ENCODE results near the gene HOXA4. TPM values are rescaled to one million over a fixed set of nuclear protein-coding genes. Genes with fewer than 3 reads are reported as not detected.

HOXA4 gene
- total RNA-seq, 1 experiment from 2014 or later: 0.57 TPM

DNA sequence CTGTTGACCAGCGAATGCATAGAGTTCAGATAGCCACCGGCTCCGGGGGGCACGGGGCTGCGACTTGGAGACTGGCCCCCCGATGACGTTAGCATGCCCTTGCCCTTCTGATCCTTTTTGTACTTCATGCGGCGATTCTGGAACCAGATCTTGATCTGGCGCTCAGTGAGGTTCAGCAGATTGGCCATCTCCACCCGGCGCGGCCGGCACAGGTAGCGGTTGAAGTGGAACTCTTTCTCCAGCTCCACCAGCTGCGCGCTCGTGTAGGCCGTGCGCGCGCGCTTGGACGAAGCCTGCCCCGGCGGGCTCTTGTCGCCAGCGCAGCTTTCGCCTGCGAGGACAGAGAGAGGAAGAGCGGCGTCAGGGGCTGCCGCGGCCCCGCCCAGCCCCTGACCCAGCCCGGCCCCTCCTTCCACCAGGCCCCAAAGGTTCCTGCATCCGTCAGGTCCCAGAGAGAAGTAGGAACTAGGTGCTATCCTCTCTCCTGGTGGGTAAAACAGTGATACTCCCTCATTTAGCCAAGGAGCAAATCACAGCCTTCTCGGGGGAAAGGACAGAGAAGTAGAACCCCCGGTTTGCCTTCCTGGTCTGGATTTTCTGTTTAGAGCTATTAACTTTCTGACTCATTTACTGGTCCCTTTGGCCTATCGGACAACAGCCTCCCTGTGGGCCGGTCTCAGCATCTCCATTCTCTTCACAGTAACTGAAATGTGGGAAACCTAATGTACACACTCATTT lies 22.0 kb downstream of the HOXA4 start:
- DNase-seq (ENCODE audit: extremely low read depth, low read depth): no peak

DNA sequence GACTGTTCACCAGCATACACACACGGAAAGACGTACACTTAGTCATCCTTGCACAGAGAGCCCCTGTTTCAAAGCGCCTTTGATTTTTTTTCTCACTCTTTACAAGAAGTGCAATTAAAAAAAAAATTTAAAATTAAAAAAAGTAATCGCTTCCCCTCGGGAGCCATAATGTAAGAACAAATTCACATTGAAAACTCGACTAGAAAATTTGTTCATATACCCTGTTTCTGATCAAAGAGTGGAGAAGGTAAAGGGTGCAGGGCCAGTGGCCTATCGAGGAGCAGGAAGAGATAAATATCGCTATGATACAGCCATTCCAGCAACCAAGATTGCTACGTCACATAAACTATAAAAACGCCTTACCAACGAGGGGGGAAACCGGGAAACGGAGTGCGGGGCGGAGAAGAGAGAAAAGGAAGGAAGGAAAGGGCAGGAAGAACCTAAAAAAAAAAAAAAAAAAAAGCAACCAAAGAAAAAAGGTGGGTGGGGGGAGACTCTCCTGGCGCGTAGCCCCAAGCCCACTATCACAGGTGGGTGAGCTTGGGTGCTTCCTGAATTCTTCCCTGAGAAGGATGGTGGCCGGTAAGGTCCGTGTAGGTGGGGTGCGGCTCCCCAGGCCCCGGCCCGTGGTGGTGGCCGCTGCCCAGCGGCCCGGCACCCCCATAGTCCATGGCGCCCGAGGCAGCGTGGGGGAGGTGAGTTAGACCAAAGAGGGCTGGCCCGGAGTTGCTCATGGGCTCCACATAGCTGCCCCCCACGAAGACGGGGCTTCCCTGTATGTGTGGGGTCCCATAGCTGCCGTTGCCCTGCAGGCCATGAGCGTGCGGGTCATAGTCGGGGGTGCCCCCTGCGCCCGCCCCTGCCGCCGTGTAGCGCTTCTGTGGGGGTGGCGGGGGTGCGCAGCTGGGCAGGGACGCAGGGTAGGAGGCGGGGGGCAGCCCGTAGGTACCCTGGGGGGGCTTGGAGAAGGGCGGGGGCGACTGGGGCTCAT lies 22.9 kb downstream of the HOXA4 start:
- no peak for DNase-seq (ENCODE audit: extremely low read depth, low read depth)

DNA sequence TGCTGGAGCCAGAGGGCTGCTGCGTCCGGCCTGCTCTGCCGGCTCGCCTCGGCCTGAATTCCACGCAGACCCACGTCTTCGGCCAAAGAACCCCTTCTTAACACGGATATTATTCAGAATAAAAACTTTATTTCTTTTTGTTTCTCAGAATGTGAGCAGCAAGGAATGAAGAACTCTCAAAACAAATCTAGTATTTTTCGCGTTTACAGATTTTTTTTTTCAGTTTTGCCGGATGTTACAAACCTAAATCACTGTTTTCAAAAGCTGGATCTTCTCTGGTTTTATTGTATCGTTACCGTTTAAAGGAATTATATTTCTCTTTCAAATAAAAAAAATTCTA lies 23.7 kb downstream of the HOXA4 start:
- no peak for DNase-seq (ENCODE audit: extremely low read depth, low read depth)

DNA sequence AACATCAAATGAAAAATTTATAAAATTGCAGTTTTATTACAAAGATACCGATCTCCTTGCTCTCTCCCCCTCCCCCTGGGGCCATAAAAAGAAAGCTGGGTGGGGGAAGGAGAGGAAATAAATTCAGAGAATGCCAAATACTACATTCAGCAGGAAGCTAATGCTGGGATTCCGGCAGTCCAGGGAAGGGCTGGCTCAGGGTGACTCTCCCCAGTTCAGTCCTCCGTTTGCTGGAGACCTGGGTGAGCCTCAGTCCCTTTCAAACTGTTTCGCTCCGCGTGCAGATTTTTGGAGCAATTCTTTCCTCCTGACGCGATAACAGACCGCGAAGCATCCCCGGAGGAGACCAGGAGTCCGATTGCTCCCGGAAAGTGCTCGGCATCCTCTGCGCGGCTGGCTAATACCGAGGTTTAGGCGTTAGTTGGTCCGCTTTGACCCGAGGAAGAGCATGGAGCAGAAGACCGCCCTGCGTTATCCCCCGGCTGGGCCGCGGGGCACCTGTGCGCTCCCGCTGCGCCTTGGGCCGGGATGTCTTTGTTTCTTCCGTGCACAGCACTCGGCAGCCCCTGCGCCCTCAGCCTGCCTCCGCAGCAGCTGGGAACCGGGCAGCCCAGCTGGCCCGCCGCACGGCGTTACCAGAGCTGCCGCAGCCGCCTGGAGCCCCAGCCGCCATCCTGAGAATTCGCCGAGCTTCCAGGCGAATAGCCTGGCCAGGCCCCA lies 24.2 kb downstream of the HOXA4 start:
- no peak for DNase-seq (ENCODE audit: extremely low read depth, low read depth)

DNA sequence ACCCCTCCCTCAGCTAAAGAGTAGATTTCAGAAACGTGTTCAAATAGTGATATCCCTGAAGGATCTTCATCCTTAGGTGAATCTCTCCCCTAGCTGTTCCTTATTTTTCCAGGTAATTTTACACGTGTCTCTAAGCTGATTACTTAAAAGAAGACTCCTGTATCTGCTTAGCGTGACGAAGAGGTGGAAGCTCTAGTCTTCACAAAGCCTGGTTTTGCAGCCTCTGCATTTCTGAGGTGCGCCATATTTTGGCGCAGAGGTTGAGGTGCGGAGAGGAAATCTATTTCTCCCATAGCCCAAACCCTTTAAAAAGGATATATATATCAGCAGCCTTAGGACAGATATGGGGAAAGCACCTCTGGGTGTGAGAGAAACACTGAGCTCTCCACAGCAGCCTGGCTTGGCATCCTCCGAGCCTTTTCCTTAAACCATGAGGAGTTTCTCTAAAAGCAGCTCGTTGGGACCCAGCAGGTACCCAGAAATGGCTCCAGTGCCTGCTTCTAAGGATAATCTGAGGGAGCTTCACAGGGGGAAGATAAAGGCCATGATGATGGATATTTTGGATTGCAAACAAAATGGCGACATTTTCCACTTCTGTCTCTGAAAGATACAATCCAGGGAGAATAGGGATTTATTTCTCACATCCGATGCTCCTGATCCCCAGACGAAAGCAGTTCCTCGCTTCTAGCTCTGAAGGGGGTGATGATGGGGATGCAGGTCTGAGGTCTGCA lies 25.1 kb downstream of the HOXA4 start:
- no peak for DNase-seq (ENCODE audit: extremely low read depth, low read depth)

DNA sequence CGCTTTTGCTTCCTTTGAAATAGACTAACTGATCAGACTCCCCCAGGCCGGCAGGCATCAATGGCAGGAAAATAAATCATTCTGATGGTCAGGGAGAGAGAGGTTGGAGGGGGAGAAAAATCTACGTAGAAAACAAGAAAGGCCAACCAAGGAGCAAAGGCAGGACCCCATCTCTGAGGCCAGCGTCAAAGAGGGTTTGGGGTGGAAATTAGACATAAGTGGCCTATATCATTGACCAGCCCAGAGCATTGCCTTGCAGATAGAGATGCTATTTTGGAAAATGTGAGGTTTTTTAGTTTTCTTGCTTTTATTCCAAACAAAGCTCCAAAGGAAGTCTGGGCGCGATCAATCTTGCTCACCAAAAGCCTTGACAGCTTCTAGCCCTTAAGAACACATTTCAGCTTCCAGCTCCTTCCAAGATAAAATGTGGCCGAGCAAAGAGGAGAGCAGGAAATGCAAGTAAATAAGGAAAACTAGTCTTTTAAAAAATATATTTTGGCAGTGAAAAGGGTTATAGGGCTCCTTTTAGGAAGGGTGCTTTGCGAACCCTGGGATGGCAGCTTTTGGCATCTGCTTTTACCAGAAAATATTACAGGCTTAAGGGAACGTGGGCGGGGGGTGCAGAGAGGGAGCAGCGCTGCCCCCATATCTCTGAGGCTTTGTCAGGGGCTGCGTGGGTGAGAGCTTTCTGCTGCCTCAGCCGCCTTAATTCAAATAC lies 26.1 kb downstream of the HOXA4 start:
- DNase-seq (ENCODE audit: extremely low read depth, low read depth): no peak

DNA sequence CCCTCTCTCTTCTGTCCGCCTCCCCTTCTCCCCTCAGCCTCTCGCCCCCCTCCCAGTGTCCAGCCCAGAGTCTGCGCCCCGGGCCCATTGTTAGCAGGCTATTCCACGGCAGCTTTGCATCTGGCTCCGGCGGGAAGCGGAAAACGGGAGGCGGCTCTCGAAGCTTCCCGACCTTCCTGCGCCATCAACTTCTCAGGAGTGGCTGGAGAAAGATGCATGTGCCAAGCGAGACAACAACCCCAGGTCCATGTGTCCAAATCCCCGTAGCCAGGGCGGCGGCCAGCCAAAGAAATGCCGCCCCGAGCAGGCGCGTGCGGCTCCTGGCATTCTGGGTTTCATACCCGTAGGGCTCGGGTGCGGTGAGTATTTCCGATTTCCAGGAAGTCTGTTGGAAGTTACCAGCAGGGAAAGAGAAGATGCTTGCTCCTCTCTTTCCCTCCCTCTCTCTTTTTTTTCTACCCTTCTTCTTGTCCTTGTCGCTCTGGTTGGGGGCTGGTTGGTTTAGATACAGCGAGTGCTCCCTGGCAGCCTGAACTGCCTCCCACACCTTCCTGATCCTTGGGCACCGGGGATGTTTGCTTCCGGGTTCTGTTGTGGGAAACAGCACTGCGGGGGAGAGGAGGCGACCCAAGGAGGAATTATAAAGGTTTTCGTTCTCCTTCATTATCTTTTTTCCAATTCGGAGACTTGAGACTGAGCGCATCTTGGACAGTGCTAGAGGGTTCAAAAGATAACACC lies 26.9 kb downstream of the HOXA4 start:
- no peak for DNase-seq (ENCODE audit: extremely low read depth, low read depth)

DNA sequence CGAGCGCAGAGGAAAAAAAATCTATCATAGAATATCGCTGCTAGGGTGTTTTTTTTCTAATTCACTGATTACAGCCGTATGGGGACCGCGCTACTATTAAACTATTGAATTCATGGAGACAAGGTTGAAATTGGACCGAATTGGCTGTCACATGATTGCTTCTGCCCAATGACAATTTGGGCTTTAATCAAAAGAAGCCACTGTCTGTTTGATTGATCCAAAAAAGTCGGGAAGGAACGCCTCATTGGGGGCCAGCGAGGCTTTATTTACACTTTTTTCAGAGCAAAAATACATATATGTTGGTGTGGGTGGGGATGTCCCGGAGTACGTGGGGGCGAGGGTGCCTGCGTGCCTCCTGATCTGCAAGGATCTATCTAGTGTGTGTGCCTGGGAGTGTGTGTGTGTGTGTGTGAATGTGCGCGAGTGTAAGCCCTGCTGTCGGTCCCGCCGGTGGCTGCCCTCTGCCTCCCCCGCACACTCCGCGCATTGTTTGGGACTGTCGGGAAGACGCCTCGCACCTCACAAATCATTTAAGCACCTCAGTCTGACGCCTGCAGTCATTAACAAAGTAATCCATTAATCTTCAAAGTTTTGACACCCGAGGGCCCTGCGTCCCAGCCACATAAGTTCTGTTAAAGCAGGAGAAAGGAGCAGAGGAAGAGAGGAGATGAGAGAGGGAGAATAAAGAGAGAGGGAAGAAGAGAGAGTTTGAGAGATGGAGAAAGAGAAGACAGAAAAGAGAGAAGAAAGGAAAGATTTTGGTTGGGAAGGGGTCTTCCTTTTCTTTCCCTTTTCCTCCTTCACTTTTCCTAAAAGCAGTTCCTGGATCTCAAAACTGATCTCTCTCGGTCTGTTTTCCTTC lies 27.7 kb downstream of the HOXA4 start, which contains the start of gene HOXA2:
HOXA2 (minus strand) TSS at position 103 of the 862 bp plus-strand sequence. CDS start 183 bp downstream, outside the sequence.
- DNase-seq (ENCODE audit: extremely low read depth, low read depth): no peak

DNA sequence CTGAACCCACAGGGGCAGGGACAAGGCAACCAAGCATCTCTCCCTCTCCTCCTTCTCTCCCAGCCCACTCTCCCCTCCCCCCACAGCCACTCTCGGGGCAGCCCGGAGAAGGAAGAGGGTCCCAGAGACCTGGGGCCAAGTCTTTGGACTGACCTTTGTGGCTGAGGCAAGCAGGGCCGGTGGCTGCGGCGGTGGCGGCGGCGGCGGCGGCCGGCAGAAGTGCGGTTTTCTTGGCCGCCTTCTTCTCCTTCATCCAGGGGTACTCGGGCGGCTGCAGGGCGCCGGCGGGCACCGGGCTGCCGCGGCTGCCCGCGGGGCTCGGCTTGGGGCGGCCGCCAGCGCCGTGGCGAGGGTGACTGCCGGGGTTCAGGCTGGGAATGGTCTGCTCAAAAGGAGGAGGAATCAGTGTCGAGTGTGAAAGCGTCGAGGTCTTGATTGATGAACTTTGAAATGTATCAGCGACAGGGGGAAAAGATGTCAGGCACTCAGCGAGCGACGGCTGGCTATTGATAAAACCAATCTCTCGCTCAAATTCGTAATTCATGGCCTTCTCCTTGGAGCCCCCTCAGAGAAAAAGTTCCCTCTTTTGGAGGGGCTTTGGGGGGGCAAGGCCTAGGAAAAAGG lies 28.5 kb downstream of the HOXA4 start:
- no peak for DNase-seq (ENCODE audit: extremely low read depth, low read depth)

DNA sequence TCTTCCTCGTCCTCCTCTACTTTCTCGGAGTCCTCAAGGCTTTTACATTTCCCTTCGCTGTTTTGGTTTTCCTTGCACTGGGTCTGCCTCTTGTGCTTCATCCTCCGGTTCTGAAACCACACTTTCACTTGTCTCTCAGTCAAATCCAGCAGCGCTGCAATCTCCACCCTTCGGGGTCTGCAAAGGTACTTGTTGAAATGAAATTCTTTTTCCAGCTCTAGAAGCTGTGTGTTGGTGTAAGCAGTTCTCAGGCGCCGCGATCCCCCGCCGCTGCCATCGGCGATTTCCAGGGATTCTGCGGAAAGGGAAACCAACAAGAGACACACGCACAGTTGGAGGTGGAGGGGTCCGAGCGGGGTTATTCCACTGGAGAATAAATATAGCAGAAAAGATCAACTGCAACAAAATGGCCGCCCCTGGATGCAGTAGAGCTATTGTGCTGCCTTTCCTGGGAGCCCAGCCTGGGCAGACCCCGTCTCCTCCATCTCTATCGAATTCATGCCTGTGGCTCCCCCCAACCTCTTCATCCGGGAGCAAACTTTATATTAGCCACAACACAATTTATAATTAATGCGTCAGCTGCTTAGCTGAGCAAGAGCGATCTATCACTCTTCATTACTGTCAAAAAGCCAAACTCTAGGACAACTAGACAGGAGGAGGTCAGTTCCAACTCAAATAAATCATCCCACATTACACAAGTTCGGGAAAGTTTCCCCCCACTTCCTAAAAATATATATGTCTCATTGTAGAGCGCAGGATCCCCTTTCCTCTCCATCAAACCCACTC lies 29.2 kb downstream of the HOXA4 start:
- DNase-seq (ENCODE audit: extremely low read depth, low read depth): no peak

DNA sequence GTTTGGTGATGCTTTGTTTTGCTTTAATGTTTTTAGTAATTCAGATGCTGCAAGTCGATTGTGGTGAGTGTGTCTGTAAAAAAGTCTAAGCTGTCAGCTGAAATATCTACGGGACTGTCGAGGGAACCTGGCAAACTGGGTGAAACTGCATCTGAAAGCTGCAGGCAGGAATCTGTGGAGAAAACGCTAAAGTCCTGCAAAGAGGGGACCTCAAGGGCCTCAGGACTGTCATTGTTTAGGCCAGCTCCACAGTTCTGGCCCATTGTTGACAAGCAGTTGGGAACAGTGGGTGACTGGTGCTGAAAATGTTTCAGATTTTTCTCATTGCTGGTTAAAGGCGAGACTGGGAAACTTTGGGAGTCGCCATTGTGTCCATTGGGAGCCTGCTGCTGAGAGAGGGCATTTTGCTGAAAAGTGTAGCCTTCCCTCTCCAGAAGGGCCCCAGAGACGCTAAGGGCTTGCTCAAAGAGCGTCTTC lies 29.8 kb downstream of the HOXA4 start:
- no peak for DNase-seq (ENCODE audit: extremely low read depth, low read depth)

DNA sequence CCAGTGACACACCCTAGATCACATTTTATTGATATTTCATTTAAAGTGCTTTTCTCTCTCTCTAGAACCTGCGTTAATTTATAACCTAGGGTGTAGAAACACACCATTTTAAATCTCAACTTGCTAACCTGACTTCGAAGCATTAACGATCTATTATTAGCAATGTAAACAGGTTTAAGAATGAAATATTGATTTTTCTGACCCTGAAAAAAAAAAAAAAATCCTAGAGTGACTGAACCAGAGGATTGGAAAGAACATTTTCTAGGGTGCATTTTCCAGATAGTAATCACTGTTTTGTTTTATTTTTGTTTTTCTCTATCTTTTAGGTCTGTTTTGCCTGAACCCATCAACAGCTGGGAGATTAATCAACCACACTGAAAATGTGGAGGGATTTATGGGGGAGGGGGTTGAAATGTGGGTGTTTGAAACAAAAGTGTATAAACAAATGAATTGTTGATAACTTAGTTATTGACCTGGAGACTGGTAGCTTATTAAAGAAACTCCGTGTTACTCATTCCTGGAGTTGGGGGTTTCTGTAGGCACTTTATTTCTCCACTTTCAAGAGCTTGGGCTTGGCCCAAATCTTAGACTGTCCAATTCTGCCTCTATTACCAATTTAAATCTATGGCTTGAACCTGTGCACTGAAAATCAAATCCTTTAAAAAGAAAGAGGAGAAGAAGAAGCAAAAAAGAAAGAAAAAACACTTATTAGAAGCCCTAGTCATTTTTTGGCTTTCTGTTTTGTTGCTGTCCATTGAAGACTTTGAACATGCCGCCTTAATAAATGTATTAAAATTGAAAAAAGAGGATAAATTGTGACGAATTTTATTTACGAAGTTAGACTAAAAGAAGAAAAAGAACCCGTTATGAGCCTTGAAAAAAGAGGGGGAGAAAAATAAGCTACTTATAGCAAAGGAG lies 30.8 kb downstream of the HOXA4 start:
- DNase-seq (ENCODE audit: extremely low read depth, low read depth): no peak

DNA sequence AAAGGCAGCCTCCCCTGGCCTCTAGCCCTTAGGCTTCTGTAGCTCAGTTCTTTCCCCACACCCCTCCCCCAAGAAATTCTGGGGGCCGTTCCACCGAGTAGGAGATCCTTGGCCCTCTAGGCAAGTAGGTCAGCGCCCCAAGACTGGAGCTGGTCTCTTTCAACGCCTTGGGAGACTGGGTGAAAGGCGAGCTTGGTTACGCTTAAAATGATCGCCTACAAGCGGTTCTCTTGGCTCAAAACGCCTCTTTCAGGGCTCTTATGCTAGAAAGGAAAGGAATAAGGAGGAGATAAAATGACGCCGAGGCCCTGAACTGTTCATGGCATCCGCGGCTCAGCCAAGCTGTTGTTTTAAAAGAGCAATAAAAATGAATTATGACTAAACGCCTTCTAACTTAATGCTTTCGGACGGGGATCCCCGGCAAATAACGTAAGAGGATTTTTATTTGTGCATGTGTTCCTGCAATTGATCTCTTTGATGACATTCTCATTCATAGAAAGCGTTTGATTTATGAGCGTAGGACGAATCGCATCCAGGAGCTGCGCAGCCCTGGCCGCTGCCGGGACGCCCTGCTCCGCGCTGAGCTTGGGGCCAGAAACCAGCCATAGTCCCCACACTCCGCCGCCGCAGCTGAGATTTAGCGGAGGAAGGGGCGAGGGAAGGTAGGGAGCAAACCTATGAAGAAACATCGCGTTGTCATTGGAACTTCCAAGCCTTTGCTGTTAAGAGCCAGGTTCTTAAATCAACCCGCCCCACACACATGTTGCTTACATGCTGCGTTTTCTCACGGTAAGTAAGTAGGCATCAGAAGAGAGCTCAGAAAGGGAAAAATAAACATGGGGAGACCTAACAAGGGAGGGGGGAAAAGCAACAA lies 31.7 kb downstream of the HOXA4 start:
- DNase-seq (ENCODE audit: extremely low read depth, low read depth): no peak

DNA sequence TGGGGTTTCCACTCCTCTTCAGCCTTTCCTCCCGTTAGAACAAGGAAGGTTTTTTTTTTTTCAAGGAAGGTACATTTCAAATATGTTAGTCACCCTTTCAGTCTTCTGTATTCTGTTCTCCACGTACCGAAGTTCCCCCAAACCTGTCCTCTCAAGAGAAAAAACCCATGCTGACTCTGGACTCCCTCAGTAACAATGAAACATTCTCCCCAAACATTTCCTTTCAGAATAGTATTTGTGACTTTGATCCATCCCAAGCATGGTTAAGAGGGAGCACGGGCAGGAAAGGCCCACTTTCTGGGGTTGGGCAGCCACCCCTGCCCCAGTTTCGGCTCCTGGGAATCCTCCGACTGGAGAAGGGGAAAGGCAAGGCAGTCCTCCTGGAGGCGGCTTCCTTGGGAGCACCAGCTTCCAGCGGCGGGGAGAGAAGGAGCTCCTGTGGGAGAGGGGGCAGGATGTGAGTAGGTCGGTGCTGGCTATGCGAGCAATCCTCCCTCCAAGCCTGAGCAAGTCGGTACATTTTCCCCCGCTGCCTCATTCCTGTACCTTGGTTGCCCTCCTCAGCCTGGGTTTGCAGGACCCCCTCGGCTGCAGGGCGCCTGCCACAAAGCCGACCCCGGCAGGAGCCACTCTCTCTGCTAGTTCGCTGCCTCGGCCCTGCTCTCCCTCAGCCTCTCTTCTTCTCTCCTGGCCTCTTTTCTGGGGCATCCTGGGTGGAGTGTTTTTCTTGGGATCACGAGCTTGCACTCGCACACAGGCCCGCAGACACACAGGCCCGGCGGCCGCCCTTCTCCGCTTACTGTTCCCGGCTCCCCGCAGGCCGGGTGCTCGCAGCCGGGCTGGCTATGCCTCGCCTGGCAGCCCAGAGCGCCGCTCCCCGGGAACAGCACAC lies 32.6 kb downstream of the HOXA4 start:
- no peak for DNase-seq (ENCODE audit: extremely low read depth, low read depth)
